Ishikawa (cell line): Measurements from ENCODE around the gene PODXL2.

Source experiments
- CEBPB ChIP-seq: IDR thresholded peaks from 2 replicates; pipeline ENCODE4 v1.6.1; 2012
- CREB1 ChIP-seq: IDR thresholded peaks from 2 replicates; pipeline ENCODE4 v1.6.1; 2012; ENCODE audit warnings: low read depth
- EGR1 ChIP-seq: IDR thresholded peaks from 2 replicates; pipeline ENCODE4 v1.6.1; 2012
- EP300 ChIP-seq: IDR thresholded peaks from 2 replicates; pipeline ENCODE4 v1.6.1; 2012; ENCODE audit warnings: borderline replicate concordance
- FOXM1 ChIP-seq: IDR thresholded peaks from 2 replicates; pipeline ENCODE4 v1.6.1; 2012; ENCODE audit warnings: low read depth, borderline replicate concordance
- NFIC ChIP-seq: IDR thresholded peaks from 2 replicates; pipeline ENCODE4 v1.6.1; 2012
- RAD21 ChIP-seq: IDR thresholded peaks from 2 replicates; pipeline ENCODE4 v1.6.1; 2012; ENCODE audit warnings: low read depth
- TAF1 ChIP-seq: IDR thresholded peaks from 2 replicates; pipeline ENCODE4 v1.6.1; 2012; ENCODE audit warnings: low read depth, mild to moderate bottlenecking
- TCF12 ChIP-seq: IDR thresholded peaks from 2 replicates; pipeline ENCODE4 v1.6.1; 2012; ENCODE audit warnings: low read depth
- TEAD4 ChIP-seq: IDR thresholded peaks from 2 replicates; pipeline ENCODE4 v1.6.1; 2012
- YY1 ChIP-seq: IDR thresholded peaks from 2 replicates; pipeline ENCODE4 v1.6.1; 2012; ENCODE audit warnings: low read depth
- ZBTB7A ChIP-seq: IDR thresholded peaks from 2 replicates; pipeline ENCODE4 v1.6.1; 2012; ENCODE audit warnings: low read depth
- TF ChIP-seq, protein P1 (sequence below): IDR thresholded peaks from 2 replicates; pipeline ENCODE4 v1.6.1; 2012
- TF ChIP-seq, protein P2 (sequence below): IDR thresholded peaks from 2 replicates; pipeline ENCODE4 v1.6.1; 2012; ENCODE audit warnings: low read depth, mild to moderate bottlenecking
- TF ChIP-seq, protein P3 (sequence below): IDR thresholded peaks from 2 replicates; pipeline ENCODE4 v1.6.1; 2012

Gene PODXL2

DNA sequence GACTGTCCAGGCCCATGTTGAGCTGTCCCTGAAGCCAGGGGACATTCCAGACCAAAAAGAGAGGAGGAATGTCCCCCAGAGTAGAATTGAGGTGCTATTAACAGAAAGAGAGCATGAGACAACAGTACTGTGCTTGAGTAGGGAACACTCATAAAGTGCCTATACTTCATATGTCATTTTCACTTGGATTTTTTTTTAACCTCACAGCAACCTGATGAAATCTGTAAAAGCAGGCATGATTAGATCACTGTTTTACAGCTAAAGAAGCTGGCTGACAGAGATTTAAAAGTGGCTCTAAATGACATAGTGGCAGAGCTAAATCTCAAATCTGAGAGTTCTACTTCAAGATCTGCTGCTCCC is 18.8 kb downstream of the PODXL2 start:
- no peak for TF ChIP-seq CREB1
- TF ChIP-seq YY1 = no peak
- no peak for TF ChIP-seq TEAD4
- no peak for TF ChIP-seq CEBPB
- TF ChIP-seq, protein P1, sequence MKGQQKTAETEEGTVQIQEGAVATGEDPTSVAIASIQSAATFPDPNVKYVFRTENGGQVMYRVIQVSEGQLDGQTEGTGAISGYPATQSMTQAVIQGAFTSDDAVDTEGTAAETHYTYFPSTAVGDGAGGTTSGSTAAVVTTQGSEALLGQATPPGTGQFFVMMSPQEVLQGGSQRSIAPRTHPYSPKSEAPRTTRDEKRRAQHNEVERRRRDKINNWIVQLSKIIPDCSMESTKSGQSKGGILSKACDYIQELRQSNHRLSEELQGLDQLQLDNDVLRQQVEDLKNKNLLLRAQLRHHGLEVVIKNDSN = no peak
- TF ChIP-seq, protein P2, sequence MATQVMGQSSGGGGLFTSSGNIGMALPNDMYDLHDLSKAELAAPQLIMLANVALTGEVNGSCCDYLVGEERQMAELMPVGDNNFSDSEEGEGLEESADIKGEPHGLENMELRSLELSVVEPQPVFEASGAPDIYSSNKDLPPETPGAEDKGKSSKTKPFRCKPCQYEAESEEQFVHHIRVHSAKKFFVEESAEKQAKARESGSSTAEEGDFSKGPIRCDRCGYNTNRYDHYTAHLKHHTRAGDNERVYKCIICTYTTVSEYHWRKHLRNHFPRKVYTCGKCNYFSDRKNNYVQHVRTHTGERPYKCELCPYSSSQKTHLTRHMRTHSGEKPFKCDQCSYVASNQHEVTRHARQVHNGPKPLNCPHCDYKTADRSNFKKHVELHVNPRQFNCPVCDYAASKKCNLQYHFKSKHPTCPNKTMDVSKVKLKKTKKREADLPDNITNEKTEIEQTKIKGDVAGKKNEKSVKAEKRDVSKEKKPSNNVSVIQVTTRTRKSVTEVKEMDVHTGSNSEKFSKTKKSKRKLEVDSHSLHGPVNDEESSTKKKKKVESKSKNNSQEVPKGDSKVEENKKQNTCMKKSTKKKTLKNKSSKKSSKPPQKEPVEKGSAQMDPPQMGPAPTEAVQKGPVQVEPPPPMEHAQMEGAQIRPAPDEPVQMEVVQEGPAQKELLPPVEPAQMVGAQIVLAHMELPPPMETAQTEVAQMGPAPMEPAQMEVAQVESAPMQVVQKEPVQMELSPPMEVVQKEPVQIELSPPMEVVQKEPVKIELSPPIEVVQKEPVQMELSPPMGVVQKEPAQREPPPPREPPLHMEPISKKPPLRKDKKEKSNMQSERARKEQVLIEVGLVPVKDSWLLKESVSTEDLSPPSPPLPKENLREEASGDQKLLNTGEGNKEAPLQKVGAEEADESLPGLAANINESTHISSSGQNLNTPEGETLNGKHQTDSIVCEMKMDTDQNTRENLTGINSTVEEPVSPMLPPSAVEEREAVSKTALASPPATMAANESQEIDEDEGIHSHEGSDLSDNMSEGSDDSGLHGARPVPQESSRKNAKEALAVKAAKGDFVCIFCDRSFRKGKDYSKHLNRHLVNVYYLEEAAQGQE = no peak
- no peak for TF ChIP-seq EGR1
- TF ChIP-seq, protein P3, sequence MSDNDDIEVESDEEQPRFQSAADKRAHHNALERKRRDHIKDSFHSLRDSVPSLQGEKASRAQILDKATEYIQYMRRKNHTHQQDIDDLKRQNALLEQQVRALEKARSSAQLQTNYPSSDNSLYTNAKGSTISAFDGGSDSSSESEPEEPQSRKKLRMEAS = no peak
- no peak for TF ChIP-seq NFIC
- TF ChIP-seq TAF1 = no peak
- no peak for TF ChIP-seq FOXM1
- TF ChIP-seq ZBTB7A = no peak
- no peak for TF ChIP-seq EP300
- TF ChIP-seq RAD21 = no peak
- no peak for TF ChIP-seq TCF12

DNA sequence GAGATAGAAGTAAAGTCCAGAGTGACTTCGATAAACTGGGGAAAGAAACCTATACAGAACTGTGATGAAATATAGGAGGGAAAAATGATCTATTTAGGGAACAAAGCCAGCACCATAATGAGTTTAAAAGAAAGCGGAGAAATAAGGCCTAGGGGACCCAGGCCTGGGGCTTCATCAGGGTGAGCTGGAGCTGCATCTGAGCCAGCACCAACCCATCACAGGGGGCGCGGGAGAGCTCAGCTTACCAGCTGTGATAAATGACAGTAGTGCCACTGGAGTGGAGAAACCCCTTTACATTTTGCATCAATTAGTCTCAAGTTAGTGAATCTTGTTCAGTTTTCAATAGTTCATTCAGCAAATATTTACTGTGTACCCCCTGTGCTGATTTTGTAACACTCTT is 21.3 kb downstream of the PODXL2 start:
- TF ChIP-seq, protein P3 = no peak
- no peak for TF ChIP-seq CEBPB
- no peak for TF ChIP-seq FOXM1
- TF ChIP-seq RAD21 = no peak
- no peak for TF ChIP-seq TEAD4
- TF ChIP-seq, protein P2 = no peak
- TF ChIP-seq CREB1 = no peak
- TF ChIP-seq NFIC = no peak
- TF ChIP-seq, protein P1 = no peak
- TF ChIP-seq TCF12 = no peak
- TF ChIP-seq EGR1 = no peak
- no peak for TF ChIP-seq YY1
- TF ChIP-seq TAF1 = no peak

DNA sequence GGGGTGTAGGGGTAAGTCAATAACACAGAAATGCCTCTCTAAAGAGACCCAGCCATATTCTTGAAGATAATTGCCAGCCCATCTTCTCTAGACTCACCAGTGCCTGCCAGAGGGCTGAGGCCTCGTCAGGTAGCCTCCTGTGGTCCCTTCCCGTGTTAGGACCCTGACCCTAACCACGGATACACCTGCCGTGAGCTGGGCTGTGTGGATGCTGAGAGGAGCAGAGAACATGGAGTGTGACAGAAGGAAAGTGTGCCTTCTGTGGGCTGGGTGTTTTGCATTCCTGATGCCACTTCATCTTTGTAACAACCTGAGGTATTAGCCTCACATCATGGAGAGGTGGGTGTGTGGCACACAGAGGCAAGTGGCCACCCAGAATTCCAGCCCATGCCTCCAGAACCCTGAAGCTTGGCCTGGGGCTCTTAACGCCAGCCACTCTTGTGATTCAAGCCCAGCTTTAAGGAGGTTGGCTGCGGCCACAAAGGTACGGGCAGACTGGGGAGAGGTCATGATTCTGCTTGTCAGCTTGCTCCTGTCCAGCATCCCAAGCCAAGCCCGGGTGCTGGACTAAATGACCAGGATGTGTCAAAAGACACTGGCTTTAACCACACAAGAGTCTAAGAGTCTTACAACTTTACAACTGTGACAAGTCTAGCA is 22.7 kb downstream of the PODXL2 start:
- no peak for TF ChIP-seq YY1
- TF ChIP-seq, protein P3 = no peak
- no peak for TF ChIP-seq CEBPB
- no peak for TF ChIP-seq FOXM1
- TF ChIP-seq, protein P2 = no peak
- TF ChIP-seq CREB1 = no peak
- TF ChIP-seq TAF1 = no peak

DNA sequence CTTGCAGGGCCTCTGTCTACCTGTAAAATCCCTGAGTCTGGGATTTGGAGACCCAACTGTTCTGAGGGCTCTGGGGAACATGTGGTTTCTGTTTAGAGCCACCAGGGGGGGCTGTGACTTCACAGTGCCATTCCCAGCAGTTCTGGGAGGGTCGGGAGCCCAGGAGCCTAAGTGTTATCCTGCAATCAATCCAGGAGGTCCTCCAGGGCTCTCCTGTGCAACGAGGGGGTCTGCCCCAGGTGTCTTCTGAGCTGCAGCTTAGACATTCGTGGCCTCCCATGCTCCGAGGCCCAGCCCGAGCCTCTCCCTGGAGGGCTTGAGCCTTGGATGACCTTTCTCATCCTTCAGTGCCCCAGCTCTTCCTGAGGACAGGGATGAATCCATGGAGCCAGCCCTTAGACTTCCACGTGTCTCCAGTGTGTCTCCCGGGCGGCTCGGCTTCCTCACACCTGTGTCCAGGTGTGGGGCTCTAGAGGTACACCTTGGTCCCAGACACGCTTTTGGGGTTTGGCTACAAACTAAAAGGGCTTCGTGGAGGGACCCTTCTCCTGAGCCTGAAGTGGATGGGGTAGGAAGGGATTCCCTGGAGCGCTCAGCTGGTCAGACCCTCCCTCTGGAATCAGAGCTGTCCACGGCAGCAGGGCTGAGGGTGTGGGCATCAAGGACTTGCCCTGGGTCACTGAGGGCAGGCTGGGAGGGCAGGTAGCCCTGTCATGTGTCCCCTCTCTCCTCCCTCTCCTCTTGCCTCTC is 23.4 kb downstream of the PODXL2 start:
- peak; percentile 72 for TF ChIP-seq RAD21
- no peak for TF ChIP-seq TEAD4
